Effector CD8-positive, alpha-beta T cell (primary cell): ENCODE data around the gene EXD3.
"Not testable (repeated sequence)": the region's sequence is repeated elsewhere in the genome, so short reads cannot be mapped to it uniquely, and the experiment has no call there.

Source experiments
- DNase-seq: peaks from one replicate; lab custom pipeline; 2025; lab: John Stamatoyannopoulos, UW

The EXD3 gene

DNA sequence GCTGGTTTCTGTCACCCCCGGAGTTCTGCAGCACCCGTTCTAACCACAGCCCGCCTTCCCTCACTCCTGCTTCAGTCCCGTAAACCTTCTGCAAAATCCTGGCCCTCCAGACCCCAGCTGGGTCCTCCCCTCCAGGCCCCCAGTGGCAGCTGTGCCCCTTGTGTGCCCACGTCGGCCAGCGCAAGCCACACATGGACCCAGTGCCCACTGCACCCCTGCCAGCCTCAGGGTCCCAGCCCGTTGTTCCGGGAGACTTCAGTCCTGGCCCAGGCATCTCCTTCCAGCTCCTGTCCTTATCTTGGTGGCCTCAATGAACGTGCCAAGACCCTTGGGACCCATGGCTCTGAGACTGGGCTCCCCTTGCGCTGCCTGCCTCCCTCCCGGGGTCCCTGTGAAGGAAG, 43.2 kb downstream of the EXD3 start:
- DNase-seq = no peak

GRCh38 chr9:137378688-137379410, 44.1 kb downstream of the EXD3 start:
- not testable (repeated sequence) for DNase-seq

DNA sequence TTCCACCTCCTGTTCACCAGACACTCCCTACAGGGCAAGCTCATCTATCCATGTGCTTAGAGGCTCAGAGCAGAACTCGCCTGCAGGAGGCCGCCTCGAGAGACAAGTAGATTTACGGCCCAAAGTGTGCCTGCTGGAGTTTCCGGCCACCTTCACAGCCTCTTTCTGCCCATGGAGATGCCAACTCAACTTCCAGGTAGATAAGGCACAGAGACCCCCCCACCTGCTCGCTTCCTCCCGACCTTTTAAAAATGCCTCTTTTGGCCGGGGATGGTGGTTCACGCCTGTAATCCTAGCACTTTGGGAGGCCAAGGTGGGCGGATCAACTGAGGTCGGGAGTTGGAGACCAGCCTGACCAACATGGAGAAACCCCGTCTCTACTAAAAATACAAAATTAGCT, 46.6 kb downstream of the EXD3 start:
- DNase-seq = no peak

DNA sequence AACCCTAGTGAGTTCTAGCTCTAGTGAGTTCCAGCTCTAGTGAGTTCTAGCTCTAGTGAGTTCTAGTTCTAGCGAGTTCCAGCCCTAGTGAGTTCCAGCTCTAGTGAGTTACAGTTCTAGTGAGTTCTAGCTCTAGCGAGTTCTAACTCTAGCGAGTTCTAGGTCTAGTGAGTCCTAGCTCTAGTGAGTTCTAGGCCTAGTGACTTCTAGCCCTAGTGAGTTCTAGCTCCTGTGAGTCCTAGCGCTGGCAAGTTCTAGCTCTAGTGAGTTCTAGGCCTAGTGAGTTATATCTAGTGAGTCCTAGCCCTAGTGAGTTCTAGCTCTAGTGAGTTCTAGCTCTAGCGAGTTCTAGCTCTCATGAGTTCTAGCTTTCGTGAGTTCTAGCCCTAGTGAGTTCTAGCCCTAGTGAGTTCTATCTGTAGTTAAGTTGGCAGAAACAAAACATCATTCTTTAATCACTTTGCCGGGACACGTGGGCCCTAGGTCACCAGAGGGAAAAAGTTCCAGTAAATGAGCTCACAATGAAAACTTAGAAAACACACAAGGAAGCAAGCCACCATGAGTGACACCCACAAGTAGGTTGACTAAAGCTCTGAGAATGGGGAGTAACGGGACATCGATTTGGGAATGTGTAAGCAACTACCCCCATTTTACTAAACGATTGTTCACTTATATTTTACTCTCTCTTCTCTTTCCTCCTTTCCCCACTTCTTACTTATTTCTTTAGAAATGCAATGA, 47.5 kb downstream of the EXD3 start:
- DNase-seq = no peak

DNA sequence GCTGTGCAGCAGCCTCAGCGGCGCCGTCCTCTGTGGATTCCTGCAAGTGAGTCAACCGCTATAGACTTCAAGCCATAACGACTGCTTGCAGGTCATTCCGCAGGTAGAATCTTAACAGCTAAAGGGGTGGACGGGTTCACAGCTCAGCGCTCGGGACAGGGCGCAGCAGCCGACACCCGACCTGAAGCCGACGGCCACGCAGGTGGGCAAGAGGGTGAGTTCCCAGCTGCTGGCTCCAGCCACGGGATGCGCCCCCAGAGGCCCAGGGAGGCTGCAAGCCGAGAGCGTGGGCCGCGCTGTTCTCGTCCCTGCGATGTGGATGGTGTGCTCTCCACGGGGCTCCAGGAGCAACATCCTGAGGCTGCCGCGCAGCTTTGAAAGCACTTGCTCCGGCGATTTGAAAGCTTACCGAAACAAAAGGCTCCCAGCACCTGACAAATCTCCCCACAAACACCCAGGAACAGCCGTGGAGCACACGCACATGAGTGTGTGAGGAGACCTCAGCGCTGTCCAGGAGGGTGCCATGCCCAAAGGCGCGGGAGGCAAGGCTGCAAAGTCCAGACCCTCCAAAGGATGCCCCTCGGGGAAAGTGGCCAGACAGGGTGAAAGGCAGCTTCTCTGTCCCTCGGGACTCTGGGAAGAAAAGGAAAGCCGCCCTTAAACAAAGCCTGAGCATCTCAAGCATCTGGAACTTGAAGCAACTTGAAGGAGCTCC, 48.7 kb downstream of the EXD3 start:
- no peak for DNase-seq

DNA sequence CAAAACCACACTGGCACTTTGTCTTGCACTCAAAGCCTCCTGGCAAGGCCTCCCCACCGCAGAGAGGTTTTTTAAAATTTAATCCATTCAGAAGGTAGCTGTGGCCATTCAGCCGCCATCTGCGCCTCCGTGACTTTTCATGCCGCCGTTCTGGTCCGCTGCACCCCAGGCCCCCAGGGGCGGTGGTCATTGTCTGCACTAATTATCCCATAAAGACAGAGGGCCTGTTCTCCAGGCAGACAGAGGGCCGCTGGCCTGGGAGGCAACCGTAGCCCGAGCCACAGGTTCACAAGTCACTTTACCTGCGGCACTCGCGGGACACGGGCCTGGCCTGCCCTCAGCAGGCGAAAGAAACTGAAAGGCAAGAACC, 49.4 kb downstream of the EXD3 start:
- no peak for DNase-seq

DNA sequence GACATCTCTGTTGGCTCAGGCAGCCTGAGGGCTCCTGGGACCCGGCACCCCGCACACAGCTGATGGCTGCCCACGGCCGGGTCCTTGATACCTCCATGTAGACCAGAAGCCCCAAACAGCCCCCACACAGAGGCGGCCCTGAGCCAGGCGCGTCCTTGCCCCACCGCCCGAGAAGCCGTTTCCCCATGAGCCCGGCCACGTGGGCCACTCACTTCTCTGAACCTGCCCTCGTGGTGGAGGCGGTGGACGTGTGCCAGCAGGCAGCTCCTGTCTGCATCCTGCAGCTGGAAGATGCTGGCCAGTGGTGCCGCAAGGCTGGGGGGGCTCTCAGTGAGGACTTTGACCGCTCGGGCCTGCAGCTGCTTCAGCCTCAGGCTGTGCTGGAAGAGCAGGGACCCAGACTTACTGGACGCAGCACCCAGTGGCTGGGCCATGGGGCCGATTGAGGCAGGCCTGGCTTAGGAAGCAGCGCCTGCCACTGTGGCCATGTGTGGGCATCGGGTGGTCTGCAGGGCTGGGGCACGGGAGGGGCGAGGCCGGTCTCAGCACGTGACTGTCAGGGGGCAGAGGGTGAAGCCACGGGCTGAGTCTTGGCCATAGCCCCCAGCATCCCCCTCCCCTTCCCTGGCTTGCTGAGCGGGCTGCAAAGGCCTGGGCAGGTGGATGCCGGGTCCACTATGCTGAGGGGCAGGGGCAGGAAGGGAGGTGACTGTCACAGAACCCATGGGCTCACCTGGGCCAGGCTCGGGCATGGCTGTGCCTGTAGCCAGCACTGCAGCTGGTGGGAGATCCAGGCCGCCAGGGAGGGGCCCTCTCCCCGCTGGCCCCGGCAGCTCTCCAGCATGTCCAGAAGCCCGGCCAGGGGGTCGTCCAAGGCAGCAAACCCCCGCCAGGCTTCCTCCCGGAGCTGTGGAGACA, 50.0 kb downstream of the EXD3 start:
- no peak for DNase-seq

DNA sequence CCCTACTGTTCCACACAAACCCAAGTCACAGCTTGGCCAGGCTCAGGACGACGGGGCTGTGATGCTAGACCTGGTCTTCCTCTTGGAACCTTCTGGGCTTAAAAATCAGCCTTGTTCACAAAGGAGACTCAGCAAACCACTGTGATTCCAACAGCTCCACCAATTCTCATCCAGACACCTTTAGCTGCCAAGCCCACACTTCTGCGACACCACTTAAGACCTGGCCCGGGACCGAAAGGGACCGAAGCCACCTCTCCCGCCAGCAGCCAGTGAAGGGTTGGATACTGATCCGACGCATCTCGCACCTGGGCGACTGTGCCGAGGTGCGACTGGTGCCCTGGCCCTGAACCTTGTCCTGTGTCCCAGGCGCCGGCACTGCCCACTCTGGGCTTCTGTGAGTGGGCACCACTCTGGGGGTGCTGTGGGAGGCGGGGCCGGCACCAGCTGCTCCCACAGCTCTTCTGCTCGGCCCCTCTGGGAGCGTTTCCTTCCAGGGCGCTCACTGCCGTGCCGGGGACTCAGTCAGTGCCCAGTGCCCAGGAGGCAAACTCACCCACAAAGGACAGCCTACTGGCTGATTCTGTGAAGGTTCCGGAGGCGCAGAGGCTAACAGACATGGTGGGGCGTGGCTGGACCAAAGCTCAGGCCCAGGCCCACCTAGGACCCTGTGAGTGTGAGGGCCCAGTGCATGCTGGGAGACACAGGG, 50.9 kb downstream of the EXD3 start:
- no peak for DNase-seq

DNA sequence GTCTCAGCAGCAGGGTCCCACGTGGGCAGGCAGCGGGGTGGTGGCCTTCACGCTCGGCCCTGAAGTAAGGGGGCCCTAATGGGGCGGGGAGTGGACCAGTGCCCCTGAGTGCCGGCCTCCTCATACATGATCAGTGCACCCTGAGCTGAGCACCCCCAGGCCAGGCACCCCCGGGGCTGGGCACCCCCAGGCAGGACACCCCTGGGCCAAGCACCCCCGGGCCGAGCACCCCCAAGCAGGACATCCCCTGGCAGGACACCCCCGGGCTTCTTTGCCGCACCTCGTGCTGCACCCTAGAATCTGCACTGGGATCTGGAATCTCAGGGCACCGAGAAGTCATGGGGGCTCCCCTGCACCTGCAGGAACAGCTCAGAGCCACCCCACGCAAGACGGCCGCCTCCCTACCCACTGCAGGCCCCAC, 51.4 kb downstream of the EXD3 start:
- no peak for DNase-seq

- no peak for DNase-seq
Observed at GRCh38 chr9:137370865-137371520, 52.0 kb downstream of the EXD3 start.

- DNase-seq = no peak
Observed at GRCh38 chr9:137369911-137370764, 52.8 kb downstream of the EXD3 start.

DNA sequence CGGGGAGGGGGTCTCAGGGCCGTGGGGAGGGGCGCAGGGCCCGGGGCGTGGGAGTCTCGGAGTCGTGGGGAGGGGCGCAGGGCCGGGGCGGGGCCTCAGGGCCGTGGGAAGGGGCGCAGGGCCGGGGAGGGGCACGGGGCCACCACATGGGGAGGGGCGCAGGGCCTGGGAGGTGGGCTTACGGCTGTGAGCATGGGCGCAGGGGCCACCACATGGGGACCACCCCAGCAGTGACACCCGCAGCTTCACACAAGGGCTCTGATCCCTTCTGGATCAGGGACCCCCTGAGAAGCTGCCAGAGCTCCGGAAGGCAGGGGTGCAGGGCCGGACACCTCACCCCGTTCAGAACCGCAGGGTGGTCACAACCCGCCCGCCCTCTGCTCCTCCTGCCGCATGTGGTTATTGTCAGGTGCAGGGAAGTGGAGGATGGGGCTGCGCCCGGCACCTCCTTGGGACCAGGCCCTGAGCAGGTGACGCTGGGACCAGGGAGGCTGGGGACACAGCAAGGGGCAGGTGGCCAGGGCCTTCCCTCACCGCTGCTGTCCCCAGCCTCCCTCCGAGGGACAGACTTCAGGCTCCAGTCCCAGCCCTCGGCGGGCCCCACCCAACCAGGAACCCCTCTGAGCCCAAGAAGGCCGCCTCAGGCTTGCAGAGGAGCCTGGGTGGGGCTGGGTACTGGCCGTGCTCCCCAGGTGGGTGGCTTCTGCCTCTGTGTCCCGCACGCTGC, 53.7 kb downstream of the EXD3 start:
- DNase-seq = no peak

DNA sequence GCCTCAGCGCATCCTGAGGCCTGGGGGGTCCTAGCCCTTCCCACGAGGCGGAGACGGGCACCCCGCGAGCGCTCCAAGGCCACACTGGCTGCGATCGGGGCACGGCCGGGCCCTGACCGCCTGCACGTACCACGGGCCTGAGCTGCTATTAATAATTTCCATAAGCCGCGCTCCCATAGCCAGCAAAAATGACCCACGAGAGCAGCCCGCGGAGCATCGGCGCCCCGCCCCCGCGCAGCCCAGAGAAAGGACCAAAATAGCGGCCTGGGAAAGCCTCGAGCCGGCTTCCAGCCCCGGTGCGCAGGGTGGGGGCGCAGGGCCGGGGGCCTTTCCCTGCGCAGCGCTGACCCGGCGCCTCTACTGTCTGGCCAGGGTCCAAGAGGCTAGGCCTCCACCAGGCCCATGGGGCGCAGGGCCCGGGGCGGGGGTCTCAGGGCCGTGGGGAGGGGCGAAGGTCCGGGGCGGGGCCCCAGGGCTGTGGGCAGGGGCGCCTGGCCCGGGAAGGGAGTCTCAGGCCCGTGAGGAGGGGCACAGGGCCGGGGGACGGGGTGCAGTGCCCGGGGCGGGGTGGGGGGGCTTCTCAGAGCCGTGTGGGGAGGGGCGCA, 54.4 kb downstream of the EXD3 start:
- no peak for DNase-seq

DNA sequence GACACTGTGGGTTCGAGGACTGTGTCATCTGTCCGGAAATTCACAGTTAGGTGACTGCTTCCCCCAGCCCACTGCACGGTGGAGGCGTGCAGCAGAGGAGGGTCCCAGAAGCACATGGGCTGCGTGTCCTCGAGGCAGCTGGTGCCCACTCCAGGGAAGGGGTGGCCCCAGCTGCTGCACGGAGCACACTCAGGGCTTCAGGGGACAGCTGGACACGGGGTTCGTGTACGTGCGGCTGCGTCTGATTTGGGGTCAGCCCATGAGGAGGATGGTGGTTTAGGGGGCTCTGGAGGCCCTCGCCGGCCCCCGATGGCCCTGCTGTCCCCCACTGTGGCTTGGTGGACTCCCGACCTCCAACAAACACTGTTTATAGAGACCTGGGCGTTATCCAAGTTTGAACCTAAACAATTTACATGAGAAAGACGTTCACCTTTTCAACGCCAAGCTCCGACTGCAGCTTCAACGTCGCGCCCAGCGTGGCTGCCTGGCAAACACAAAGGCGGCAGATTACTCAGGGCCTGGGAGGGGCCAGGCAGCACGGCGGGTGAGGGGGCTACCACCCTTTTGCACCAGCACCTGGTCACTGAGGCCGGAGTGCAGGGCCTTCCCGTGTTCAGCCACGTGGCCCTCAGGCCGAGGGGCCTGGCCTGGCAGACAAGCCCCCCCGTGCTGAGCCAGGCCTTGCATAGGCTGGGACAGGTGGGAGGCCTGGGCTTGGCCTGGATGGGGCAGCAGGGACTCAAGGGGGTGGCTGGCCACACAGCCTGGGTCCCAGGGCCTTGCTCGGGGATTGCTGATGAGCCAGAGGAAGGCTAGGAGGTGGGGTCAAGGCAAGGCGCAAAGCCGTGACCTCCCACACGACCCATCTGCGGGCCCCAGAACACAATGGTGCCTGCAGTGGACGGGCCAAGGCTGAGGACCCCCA, 55.2 kb downstream of the EXD3 start:
- DNase-seq = no peak

DNA sequence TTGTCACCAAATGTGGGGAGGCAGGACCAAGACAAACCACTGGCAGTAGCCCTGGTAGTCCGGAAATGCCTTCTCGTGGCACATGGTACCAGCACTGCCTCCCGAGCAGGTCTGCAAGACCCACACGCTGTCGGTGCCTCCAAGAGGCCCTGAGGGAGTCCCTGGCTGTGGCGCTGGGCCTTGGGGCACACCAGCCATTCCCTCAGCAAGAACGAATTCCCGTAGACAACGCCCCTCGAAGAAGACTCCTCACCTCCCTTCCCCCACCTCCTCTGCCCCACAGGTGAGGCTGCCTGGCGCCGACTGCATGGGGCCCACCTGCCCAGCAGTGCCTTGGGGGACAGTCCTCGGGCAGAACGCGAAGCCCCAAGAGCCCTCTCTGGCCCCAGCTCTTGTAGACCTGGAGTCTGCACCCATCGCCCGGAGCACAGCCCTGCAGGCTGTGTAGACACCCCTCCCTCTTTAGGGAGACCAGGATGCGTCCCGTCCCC, 56.0 kb downstream of the EXD3 start:
- no peak for DNase-seq

- DNase-seq = no peak
Observed at GRCh38 chr9:137366445-137366810, 56.5 kb downstream of the EXD3 start.
